KOPT-K1 (cell line): ENCODE results near the gene MKLN1.

ENCODE experiments used
- H3K27ac ChIP-seq: fragments of 200-600 bp; sonication (generic); 2 replicates; pipeline ENCODE4 v1.5.1; 2016; ENCODE audit warnings: antibody characterized with exemption, mild to moderate bottlenecking, low read depth, low read length; ENCODE audit not compliant: poor library complexity, severe bottlenecking
- H3K36me3 ChIP-seq: fragments of 200-600 bp; sonication (generic); 2 replicates; pipeline ENCODE4 v1.5.1; 2017; ENCODE audit warnings: antibody characterized with exemption, mild to moderate bottlenecking, low read length, moderate library complexity; ENCODE audit not compliant: insufficient read depth
- H3K9me3 ChIP-seq: fragments of 200-600 bp; sonication (generic); 2 replicates; pipeline ENCODE4 v1.5.1; 2017; ENCODE audit warnings: antibody characterized with exemption, low read length, mild to moderate bottlenecking; ENCODE audit not compliant: insufficient read depth, poor library complexity, severe bottlenecking

The MKLN1 gene

GRCh38 chr7:131357282-131357880, 29.7 kb downstream of the MKLN1 start:
- Histone ChIP-seq H3K27ac (no peak overlapping the region), H3K9me3 (no peaks in the 10 kb centered on the region), H3K36me3 (no peaks in the 10 kb centered on the region)

DNA sequence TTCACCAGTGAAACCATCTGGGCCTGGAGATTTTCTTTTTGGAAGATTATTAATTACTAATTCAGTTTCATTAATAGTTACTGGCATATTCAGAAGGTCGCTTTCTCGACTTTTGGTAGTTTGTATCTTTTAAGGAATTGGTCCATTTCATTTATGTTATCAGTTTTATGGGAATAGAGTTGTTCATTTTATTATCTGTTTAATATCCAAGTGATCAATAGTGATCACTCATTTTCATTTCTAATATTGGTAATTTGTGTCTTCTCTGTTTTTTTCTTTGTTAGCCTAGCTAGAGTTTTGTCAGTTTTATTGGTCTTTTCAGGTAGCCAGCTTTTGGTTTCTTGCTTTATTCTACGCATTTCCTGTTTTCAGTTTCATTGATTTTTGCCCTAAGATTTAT, 31.0 kb downstream of the MKLN1 start:
- Histone ChIP-seq H3K9me3 (no peaks in the 10 kb centered on the region), H3K27ac (no peak overlapping the region), H3K36me3 (no peaks in the 10 kb centered on the region)

DNA sequence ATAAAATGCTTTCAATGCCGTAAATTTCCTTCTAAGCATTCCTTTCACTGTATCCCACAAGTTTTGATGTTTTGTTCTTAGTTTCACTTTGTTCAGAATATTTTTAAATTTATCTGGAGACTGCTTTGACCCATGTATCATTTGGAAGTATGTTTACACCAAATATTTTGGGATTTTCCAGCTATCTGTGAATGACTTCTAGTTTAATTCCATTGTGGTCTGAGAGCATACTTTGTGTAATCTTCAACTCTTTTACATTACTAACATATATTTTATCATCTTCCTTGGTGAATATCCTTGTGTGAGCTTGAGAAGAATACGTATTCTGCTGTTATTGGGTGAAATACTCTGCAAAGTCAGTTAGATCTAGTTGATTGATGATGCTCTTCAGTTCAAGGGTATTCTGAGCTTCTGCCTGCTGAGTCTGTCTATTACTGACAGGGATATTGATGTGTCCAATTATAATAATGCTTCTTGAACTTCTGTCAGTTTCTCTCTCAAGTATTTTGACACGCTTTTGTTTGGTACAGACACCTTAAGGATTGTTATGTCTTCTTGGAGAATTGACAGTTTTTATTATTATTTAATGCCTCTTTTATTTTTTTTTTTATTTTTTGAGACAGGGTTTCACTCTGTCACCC, 31.6 kb downstream of the MKLN1 start:
- no peaks in the 10 kb centered on the region for H3K36me3 ChIP-seq
- no peak overlapping the region for H3K27ac ChIP-seq
- H3K9me3 ChIP-seq: no peaks in the 10 kb centered on the region

DNA sequence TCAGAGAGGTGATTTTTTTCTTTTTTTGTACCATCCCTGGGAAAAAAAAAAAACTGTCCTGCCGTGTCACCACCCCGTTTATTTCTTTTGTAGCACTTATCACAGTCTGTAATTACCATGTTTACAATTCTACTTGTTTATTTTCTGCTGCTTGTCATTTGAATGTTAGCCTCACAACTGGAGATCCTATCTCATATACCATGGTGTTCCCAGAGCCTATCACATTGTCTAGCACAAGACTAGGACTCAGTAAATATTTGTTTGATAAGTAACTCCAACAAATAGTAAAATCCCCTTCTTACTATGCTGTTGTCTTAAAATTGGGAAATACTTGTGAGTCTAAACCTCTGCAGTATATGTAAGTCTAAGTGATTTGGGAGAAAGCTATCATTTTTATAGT, 36.0 kb downstream of the MKLN1 start:
- H3K36me3 ChIP-seq: no peaks in the 10 kb centered on the region
- H3K27ac ChIP-seq: no peak overlapping the region
- peaks cover 4% of the 10 kb centered on the region for H3K9me3 ChIP-seq

DNA sequence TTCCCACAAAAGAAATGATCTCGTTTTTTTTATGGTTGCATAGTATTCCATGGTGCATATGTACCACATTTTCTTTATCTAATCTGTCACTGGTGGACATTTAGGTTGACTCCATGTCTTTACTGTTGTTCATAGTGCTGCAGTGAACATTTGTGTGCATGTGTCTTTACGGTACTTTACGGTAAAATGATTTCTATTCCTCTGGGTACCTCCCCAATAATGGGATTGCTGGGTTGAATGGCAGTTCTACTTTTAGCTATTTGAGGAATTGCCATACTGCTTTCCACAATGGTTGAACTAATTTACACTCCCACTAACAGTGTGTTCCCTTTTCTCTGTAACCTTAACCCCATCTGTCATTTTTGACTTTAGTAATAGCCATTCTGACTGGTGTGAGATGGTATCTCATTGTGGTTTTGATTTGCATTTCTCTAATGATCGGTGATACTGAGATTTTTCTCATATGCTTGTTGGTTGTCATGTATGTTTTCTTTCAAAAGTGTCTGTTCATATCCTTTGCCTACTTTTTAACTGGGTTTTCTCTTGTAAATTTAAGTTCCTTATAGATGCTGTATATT, 37.2 kb downstream of the MKLN1 start:
- no peaks in the 10 kb centered on the region for H3K36me3 ChIP-seq
- H3K9me3 ChIP-seq: peaks cover 4% of the 10 kb centered on the region
- no peak overlapping the region for H3K27ac ChIP-seq

DNA sequence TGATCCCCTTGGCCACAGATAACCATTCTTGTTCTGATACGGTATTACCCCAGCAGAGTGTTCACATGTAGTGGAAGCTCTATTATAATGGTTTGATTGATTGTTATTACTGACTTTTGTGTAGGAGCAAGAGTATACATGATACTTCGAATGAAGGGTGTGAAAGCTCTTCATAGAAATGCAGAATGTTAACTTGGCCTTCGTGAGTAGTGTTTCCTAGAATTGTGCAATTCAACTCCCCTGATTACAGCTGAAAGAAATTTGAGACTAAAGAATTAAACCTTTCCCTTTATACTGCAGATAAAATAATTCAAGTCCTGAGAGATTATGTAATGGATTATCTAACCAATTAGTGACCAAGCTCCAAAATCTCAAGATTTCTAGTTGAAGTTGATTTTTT, 38.2 kb downstream of the MKLN1 start:
- Histone ChIP-seq H3K9me3 (peaks cover 4% of the 10 kb centered on the region), H3K36me3 (no peaks in the 10 kb centered on the region), H3K27ac (no peak overlapping the region)

GRCh38 chr7:131369354-131369753, 41.7 kb downstream of the MKLN1 start:
- no peak overlapping the region for H3K27ac ChIP-seq
- no peaks in the 10 kb centered on the region for H3K36me3 ChIP-seq
- peaks cover 4% of the 10 kb centered on the region for H3K9me3 ChIP-seq

GRCh38 chr7:131370523-131370968, 42.9 kb downstream of the MKLN1 start:
- no peaks in the 10 kb centered on the region for H3K9me3 ChIP-seq
- no peak overlapping the region for H3K27ac ChIP-seq
- H3K36me3 ChIP-seq: no peaks in the 10 kb centered on the region

DNA sequence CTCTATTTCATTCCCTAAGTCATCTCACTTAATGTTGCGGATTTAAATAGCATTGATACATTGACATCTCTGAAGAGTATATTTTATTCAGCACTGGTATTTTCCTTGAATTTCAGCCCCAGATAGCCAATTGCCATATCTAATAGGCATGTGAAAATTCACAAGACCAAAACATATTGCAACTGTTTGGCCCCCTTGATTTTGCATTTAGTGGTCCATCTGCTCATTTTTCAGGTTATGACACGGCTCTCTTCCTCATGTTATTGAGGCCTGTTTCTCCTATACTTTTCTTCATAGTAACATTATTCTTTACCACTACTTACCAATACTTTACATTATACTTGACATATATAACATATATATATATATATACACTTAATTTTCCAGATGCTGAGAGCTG, 43.7 kb downstream of the MKLN1 start:
- H3K36me3 ChIP-seq: no peaks in the 10 kb centered on the region
- H3K9me3 ChIP-seq: no peaks in the 10 kb centered on the region
- no peak overlapping the region for H3K27ac ChIP-seq

GRCh38 chr7:131372554-131372953, 44.9 kb downstream of the MKLN1 start:
- no peak overlapping the region for H3K27ac ChIP-seq
- no peaks in the 10 kb centered on the region for H3K36me3 ChIP-seq
- H3K9me3 ChIP-seq: no peaks in the 10 kb centered on the region

DNA sequence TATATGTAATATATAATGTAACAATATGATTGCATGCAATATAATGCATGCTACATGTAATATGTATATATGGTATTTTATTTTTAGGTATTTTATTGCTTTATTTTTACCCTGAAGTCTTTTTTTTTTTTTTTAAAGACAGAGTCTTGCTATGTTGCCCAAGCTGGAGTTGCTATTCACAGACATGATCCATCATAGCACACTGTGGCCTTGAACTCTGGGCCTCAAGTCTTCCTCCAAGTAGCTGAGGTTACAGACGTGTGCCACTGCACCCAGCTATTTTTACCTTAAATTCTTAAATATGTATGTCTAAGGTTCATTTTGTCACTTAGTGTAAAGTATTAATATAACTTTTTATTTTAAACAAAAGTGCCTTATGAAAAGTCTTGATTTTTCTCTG, 47.1 kb downstream of the MKLN1 start:
- Histone ChIP-seq H3K36me3 (no peaks in the 10 kb centered on the region; the same call in 1 of the 2 replicates), H3K9me3 (no peaks in the 10 kb centered on the region), H3K27ac (no peak overlapping the region)

DNA sequence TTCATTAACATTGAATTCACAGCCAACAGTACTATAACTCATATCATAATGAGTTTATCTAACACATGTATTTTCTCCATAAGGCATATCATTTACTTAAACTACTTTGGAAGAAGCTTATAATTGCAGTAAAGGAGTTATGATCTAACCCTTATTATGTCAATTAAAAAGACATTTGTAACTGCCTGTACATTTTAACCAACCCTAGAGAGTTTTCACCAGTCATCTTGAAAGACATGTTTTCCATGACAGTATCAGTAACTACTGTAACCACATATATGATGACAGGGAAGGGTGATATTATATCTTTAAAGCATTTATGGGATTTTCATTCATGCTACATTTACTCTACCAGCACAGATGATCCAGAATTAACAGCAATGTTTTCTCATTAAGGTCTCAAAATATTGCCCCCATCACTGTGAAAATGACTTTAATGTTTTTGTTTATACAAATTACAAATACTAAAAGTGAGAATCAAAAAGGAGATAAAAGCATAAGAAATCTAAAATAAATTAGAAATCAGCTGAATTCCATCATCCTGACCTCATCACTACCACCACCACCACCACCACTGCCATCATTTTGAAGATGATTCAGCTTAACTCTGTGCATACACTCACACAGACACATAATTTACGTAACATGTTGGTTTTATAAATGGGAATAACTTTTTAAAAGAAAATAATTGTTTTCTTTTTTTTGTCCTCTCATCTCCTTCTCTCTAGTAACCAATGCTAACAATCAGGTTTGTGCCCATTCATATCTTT, 53.6 kb downstream of the MKLN1 start:
- H3K27ac ChIP-seq: no peak overlapping the region
- no peaks in the 10 kb centered on the region; the same call in 1 of the 2 replicates for H3K36me3 ChIP-seq
- H3K9me3 ChIP-seq: no peaks in the 10 kb centered on the region

DNA sequence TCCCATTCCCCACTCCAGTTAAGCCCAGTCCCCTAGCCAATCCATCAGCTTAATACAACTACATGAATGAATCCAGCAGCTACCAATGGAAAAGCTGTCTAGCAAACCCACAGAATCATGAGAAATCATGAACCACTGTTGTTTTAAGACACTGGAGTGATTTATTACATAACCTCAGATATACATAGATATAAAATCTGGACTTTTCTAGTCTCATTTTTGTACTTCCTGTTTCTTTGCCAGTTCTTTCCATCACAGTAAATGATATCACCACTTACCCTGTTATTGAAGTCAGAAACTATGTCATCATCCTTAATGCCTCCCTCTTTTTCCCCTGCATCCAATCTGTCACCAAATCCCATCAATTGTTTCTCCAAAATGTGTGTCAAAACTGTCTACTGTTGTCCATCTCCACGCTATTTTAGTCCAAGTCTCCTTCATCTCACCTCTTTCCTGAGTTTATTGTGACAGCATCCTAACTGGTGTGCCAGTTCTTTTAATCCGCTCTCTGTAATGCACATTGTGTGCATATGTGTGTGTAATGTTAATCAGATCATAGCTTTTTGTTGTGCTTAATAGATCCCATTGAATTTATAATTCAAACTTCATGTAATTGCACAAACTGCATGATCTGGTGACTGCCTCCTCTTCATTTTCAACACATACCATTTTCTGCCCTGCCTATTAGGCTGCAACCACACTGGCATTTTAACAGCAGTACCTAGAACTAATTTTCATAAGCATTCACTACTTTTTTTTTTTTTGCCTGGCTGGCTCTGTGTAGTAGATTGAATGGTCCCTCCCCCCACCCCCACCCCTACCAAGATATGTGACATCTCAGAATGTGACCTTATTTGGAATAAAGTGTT, 56.0 kb downstream of the MKLN1 start:
- no peak overlapping the region for H3K27ac ChIP-seq
- H3K9me3 ChIP-seq: no peaks in the 10 kb centered on the region
- H3K36me3 ChIP-seq: peaks cover 6% of the 10 kb centered on the region

- H3K27ac ChIP-seq: no peak overlapping the region
- H3K36me3 ChIP-seq: peaks cover 10% of the 10 kb centered on the region; the same call in 1 of the 2 replicates
- H3K9me3 ChIP-seq: no peaks in the 10 kb centered on the region
Measured at GRCh38 chr7:131384286-131384635, 56.6 kb downstream of the MKLN1 start.
